WERI-Rb-1 (cell line): ENCODE results near the gene GABPB2.
A peak's percentile ranks its signal among the peaks of the same experiment; 100 is the strongest.
"Not testable (repeated sequence)": the region's sequence is repeated elsewhere in the genome, so short reads cannot be mapped to it uniquely, and the experiment has no call there.

Experiments used
- DNase-seq: peaks from one replicate; pipeline ENCODE4 v3.0.0-alpha.2; 2020
- H3K27ac ChIP-seq: fragments of 250-450 bp; sonication (Bioruptor Pico); 2 replicates; pipeline ENCODE4 v1.5.1; 2020; ENCODE audit warnings: mild to moderate bottlenecking, moderate library complexity
- H3K27me3 ChIP-seq: fragments of 250-450 bp; sonication (Bioruptor Pico); 2 replicates; pipeline ENCODE4 v1.5.1; 2021; ENCODE audit warnings: mild to moderate bottlenecking, low read depth, moderate library complexity; ENCODE audit not compliant: insufficient read depth, severe bottlenecking
- H3K36me3 ChIP-seq: fragments of 250-450 bp; sonication (Bioruptor Pico); 2 replicates; pipeline ENCODE4 v1.5.1; 2020; ENCODE audit warnings: mild to moderate bottlenecking, moderate library complexity
- H3K4me3 ChIP-seq: 2 replicates; pipeline ENCODE4 v1.5.1; 2011; ENCODE audit warnings: low read depth, mild to moderate bottlenecking, control low read depth, low read length
- H3K9me3 ChIP-seq: fragments of 250-450 bp; sonication (Bioruptor Pico); 2 replicates; pipeline ENCODE4 v1.5.1; 2021; ENCODE audit warnings: mild to moderate bottlenecking, moderate library complexity; ENCODE audit not compliant: severe bottlenecking
- TF ChIP-seq, protein P1 (sequence below): IDR thresholded peaks from 2 replicates; pipeline ENCODE4 v1.5.1; 2011; ENCODE audit warnings: low read depth, mild to moderate bottlenecking, control low read depth, inconsistent platforms, low read length

GABPB2 gene

GRCh38 chr1:151085953-151086559, 15.5 kb downstream of the GABPB2 start:
- no peak overlapping the region for H3K27ac ChIP-seq
- peak; percentile 6 for DNase-seq
- TF ChIP-seq, protein P1, sequence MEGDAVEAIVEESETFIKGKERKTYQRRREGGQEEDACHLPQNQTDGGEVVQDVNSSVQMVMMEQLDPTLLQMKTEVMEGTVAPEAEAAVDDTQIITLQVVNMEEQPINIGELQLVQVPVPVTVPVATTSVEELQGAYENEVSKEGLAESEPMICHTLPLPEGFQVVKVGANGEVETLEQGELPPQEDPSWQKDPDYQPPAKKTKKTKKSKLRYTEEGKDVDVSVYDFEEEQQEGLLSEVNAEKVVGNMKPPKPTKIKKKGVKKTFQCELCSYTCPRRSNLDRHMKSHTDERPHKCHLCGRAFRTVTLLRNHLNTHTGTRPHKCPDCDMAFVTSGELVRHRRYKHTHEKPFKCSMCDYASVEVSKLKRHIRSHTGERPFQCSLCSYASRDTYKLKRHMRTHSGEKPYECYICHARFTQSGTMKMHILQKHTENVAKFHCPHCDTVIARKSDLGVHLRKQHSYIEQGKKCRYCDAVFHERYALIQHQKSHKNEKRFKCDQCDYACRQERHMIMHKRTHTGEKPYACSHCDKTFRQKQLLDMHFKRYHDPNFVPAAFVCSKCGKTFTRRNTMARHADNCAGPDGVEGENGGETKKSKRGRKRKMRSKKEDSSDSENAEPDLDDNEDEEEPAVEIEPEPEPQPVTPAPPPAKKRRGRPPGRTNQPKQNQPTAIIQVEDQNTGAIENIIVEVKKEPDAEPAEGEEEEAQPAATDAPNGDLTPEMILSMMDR, result no peak
- peaks cover 4% of the 10 kb centered on the region for H3K9me3 ChIP-seq
- H3K4me3 ChIP-seq, result no peak overlapping the region
- H3K36me3 ChIP-seq, result peaks cover 7% of the 10 kb centered on the region
- H3K27me3 ChIP-seq, result no peaks in the 10 kb centered on the region

DNA sequence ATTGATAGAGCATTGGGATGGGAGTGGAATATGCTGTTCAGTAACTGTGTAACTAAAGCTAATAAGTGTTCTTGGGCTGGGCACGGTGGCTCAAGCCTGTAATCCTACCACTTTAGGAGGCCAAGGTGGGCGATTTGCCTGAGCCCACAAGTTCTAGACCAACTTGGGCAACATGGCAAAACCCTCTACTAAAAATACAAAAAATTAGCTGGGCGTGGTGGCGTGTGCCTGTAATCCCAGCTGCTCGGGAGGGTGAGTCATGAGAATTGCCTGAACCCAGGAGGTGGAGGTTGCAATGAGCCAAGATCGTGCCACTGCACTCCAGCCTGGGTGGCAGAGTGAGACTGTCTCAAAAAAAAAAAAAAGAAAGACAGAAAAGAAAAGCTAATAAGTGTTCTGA, 26.9 kb downstream of the GABPB2 start:
- H3K4me3 ChIP-seq, H3K27me3 ChIP-seq, H3K36me3 ChIP-seq, H3K27ac ChIP-seq, H3K9me3 ChIP-seq, DNase-seq: not testable (repeated sequence)

- Histone ChIP-seq H3K27me3 (no peaks in the 10 kb centered on the region), H3K27ac (no peak overlapping the region), H3K36me3 (peaks cover 7% of the 10 kb centered on the region; the same call in 1 of the 2 replicates), H3K4me3 (no peak overlapping the region), H3K9me3 (no peaks in the 10 kb centered on the region)
- no peak for DNase-seq
- TF ChIP-seq, protein P1, result no peak
Observed at GRCh38 chr1:151098126-151098525, 27.6 kb downstream of the GABPB2 start.

- TF ChIP-seq, protein P1, result no peak
- no peak for DNase-seq
- H3K9me3 ChIP-seq, result no peaks in the 10 kb centered on the region
- no peaks in the 10 kb centered on the region; the same call in 1 of the 2 replicates for H3K36me3 ChIP-seq
- H3K27ac ChIP-seq, result no peak overlapping the region
- H3K27me3 ChIP-seq, result no peaks in the 10 kb centered on the region
- no peak overlapping the region for H3K4me3 ChIP-seq
Observed at GRCh38 chr1:151104630-151105029, 34.1 kb downstream of the GABPB2 start.

DNA sequence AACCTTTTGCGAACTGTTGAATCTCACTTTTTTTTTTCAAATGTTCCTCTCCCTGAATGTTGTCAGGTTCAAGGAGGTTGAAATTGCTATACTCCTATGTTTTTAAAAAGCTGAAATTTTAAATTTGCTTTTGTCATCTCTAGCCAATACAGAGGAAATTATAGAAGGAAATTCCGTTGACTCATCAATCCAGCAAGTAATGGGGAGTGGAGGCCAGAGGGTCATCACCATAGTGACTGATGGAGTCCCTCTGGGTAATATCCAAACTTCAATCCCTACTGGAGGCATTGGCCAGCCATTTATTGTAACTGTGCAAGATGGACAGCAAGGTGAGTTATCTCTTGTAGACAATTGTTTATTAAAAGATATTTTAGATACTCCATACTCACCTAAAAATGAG, 36.3 kb downstream of the GABPB2 start:
- no peak for DNase-seq
- H3K4me3 ChIP-seq, result no peak overlapping the region

GRCh38 chr1:151108331-151108730, 37.8 kb downstream of the GABPB2 start:
- no peak overlapping the region for H3K27ac ChIP-seq
- DNase-seq, result no peak

More for the DNA sequence above, 36.3 kb downstream of the GABPB2 start:
- H3K27me3 ChIP-seq, result no peaks in the 10 kb centered on the region
- no peaks in the 10 kb centered on the region; the same call in 1 of the 2 replicates for H3K36me3 ChIP-seq
- H3K27ac ChIP-seq, result no peak overlapping the region
- TF ChIP-seq, protein P1, result no peak
- no peaks in the 10 kb centered on the region for H3K9me3 ChIP-seq

More at GRCh38 chr1:151108331-151108730, 37.8 kb downstream of the GABPB2 start:
- TF ChIP-seq, protein P1, result no peak
- Histone ChIP-seq H3K27me3 (no peaks in the 10 kb centered on the region), H3K36me3 (no peaks in the 10 kb centered on the region; the same call in 1 of the 2 replicates), H3K9me3 (no peaks in the 10 kb centered on the region), H3K4me3 (no peak overlapping the region)
